Measurements from ENCODE around the gene LTBP3.

DNA sequence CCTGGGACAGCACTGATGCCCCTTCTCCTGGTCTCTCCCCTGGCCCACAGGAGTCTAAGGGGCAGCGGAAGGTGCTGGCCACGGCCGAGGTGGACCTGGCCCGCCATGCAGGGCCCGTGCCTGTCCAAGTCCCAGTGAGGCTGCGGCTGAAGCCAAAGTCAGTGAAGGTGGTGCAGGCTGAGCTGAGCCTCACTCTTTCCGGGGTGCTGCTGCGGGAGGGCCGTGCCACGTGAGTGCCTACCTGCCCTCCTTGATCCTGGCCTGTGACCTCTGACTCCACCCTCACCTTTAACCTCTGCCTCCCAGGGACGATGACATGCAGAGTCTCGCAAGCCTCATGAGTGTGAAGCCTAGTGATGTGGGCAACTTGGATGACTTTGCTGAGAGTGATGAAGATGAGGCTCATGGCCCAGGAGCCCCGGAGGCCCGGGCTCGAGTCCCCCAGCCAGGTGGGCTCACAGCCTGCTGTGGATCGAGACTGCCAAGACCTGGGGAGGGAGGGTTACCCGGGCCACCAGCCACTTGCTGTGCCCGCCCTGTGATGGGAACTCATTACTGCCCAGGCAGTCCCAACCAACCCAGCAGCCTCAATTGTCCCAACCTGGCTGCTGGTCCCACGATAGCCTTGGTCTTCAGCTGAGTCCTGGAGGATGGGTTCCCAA lies 22.0 kb upstream of the LTBP3 start:
- TF ChIP-seq, protein P1, sequence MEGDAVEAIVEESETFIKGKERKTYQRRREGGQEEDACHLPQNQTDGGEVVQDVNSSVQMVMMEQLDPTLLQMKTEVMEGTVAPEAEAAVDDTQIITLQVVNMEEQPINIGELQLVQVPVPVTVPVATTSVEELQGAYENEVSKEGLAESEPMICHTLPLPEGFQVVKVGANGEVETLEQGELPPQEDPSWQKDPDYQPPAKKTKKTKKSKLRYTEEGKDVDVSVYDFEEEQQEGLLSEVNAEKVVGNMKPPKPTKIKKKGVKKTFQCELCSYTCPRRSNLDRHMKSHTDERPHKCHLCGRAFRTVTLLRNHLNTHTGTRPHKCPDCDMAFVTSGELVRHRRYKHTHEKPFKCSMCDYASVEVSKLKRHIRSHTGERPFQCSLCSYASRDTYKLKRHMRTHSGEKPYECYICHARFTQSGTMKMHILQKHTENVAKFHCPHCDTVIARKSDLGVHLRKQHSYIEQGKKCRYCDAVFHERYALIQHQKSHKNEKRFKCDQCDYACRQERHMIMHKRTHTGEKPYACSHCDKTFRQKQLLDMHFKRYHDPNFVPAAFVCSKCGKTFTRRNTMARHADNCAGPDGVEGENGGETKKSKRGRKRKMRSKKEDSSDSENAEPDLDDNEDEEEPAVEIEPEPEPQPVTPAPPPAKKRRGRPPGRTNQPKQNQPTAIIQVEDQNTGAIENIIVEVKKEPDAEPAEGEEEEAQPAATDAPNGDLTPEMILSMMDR (IDR thresholded peaks at IDR 0.05; ENCODE audit: poor library complexity): no peak
- TF ChIP-seq EZH2 (IDR thresholded peaks at IDR 0.05; ENCODE audit: borderline replicate concordance): no peak
